H1 (cell line): ENCODE measurements around the gene STXBP6. TPM values are rescaled to one million over a fixed set of nuclear protein-coding genes. Genes with fewer than 3 reads are reported as not detected.

ENCODE experiments used
- CTCF ChIA-PET: fragments of 300-600 bp; sonication (Branson Sonifier 250); formaldehyde crosslinking; loops from one replicate; lab custom pipeline; 2021; ENCODE audit not compliant: partially characterized antibody; lab: Charles Lee
- POLR2A ChIA-PET: fragments of 300-600 bp; sonication (Branson Sonifier 250); formaldehyde crosslinking; loops from one replicate; lab custom pipeline; 2021; ENCODE audit warnings: inconsistent platforms; ENCODE audit not compliant: partially characterized antibody; lab: Charles Lee
- DNase-seq, 2 experiments: peaks; one replicate each; pipeline versions ENCODE4 v3.0.0 to v3.0.0-alpha.2; 2010 to 2022; ENCODE audit warnings: low spot score in 2 of 2, low read depth in 1 of 2, mixed read lengths in 1 of 2
- FAIRE-seq: peaks from 2 replicates; lab custom pipeline; 2011; peaks lifted over from hg19 to GRCh38; lab: Jason Lieb, UNC
- H2AFZ ChIP-seq: 2 replicates; pipeline ENCODE4 v1.8.1; 2012; ENCODE audit warnings: low read length, inconsistent platforms
- H2AK5ac ChIP-seq: 2 replicates; pipeline ENCODE4 v1.6.1; 2013; ENCODE audit warnings: low read depth, low read length
- H2BK120ac ChIP-seq: replicated peaks from 2 replicates; pipeline ENCODE3; 2013; ENCODE audit warnings: low read depth, low read length, inconsistent platforms
- H2BK12ac ChIP-seq: 2 replicates; pipeline ENCODE4 v1.6.1; 2013; ENCODE audit warnings: low read depth, low read length
- H2BK15ac ChIP-seq: 2 replicates; pipeline ENCODE4 v1.6.1; 2013; ENCODE audit warnings: low read length
- H2BK20ac ChIP-seq: 2 replicates; pipeline ENCODE4 v1.6.1; 2013; ENCODE audit warnings: low read length
- H2BK5ac ChIP-seq: 2 replicates; pipeline ENCODE4 v1.6.1; 2013; ENCODE audit warnings: low read depth, low read length
- H3K14ac ChIP-seq: 2 replicates; pipeline ENCODE4 v1.6.1; 2013; ENCODE audit warnings: inconsistent platforms; ENCODE audit not compliant: insufficient read length
- H3K18ac ChIP-seq: 2 replicates; pipeline ENCODE4 v1.6.1; 2013; ENCODE audit warnings: low read length; ENCODE audit errors: extremely low read depth
- H3K23ac ChIP-seq: 2 replicates; pipeline ENCODE4 v1.6.1; 2013; ENCODE audit warnings: inconsistent platforms; ENCODE audit not compliant: insufficient read length
- H3K23me2 ChIP-seq: 2 replicates; pipeline ENCODE4 v1.6.1; 2013; ENCODE audit warnings: low read depth, low read length
- H3K27ac ChIP-seq: 2 replicates; pipeline ENCODE4 v1.6.1; 2011; ENCODE audit warnings: low read depth, low read length, inconsistent platforms
- H3K27me3 ChIP-seq, 4 experiments: replicated peaks in 1 of 4; 1 replicate in 1 of 4; 2 replicates in 3 of 4; pipeline versions ENCODE4 v1.6.1 to v1.8.1; 2011 to 2013; ENCODE audit warnings: low read length in 3 of 4, mild to moderate bottlenecking in 3 of 4, inconsistent platforms in 2 of 4, mixed read lengths in 2 of 4, moderate library complexity in 1 of 4; ENCODE audit not compliant: control insufficient read depth in 3 of 4, insufficient read depth in 3 of 4; ENCODE audit errors: extremely low read depth in 1 of 4
- H3K36me3 ChIP-seq, 4 experiments: 2 replicates each; pipeline versions ENCODE4 v1.6.1 to v1.8.1; 2011 to 2013; ENCODE audit warnings: mild to moderate bottlenecking in 4 of 4, low read length in 3 of 4, moderate library complexity in 2 of 4, control low read depth in 1 of 4, inconsistent platforms in 1 of 4; ENCODE audit not compliant: insufficient read depth in 4 of 4, control insufficient read depth in 2 of 4
- H3K4ac ChIP-seq: replicated peaks from 2 replicates; pipeline ENCODE3; 2013; ENCODE audit warnings: low read length, low read depth, mixed read lengths, inconsistent platforms; ENCODE audit not compliant: insufficient read length
- H3K4me1 ChIP-seq, 4 experiments: replicated peaks in 1 of 4; 1 replicate in 1 of 4; 2 replicates in 3 of 4; pipeline versions ENCODE4 v1.6.1 to v1.8.1; 2011 to 2013; ENCODE audit warnings: low read length in 3 of 4, inconsistent platforms in 2 of 4, mixed read lengths in 1 of 4; ENCODE audit not compliant: insufficient read depth in 4 of 4, control insufficient read depth in 3 of 4
- H3K4me2 ChIP-seq, 2 experiments: 2 replicates each; pipeline versions ENCODE4 v1.6.1 to v1.8.1; 2011 to 2013; ENCODE audit warnings: low read depth in 2 of 2, low read length in 2 of 2, control low read depth in 1 of 2, inconsistent platforms in 1 of 2, mild to moderate bottlenecking in 1 of 2; ENCODE audit not compliant: insufficient read depth in 1 of 2
- H3K4me3 ChIP-seq, 4 experiments: fragments of 200-600, 300-600 bp in 1 of 4; sonication (generic), shearing (Covaris generic), sonication (Bioruptor Twin) in 1 of 4; 2 replicates each; pipeline versions ENCODE4 v1.5.1 to v1.8.1; 2011 to 2016; ENCODE audit warnings: low read length in 4 of 4, low read depth in 3 of 4, control low read depth in 2 of 4, inconsistent platforms in 2 of 4, mild to moderate bottlenecking in 2 of 4, mixed read lengths in 1 of 4, moderate library complexity in 1 of 4; ENCODE audit not compliant: insufficient read depth in 2 of 4; ENCODE audit errors: extremely low read depth in 1 of 4
- H3K56ac ChIP-seq: replicated peaks from 2 replicates; pipeline ENCODE3; 2013; ENCODE audit warnings: low read depth, mild to moderate bottlenecking, mixed read lengths, low read length, inconsistent platforms; ENCODE audit not compliant: insufficient read length
- H3K79me1 ChIP-seq: 2 replicates; pipeline ENCODE4 v1.6.1; 2013; ENCODE audit warnings: low read depth, low read length, control low read depth
- H3K79me2 ChIP-seq, 2 experiments: 2 replicates each; pipeline versions ENCODE4 v1.6.1 to v1.8.1; 2012 to 2013; ENCODE audit warnings: low read length in 2 of 2, mild to moderate bottlenecking in 2 of 2, inconsistent platforms in 1 of 2; ENCODE audit not compliant: insufficient read depth in 2 of 2, control insufficient read depth in 1 of 2
- H3K9ac ChIP-seq, 4 experiments: replicated peaks in 1 of 4; 1 replicate in 1 of 4; 2 replicates in 3 of 4; pipeline versions ENCODE4 v1.6.1 to v1.8.1; 2011 to 2013; ENCODE audit warnings: low read depth in 3 of 4, low read length in 3 of 4, control low read depth in 2 of 4, mild to moderate bottlenecking in 2 of 4, moderate library complexity in 2 of 4, inconsistent platforms in 1 of 4; ENCODE audit errors: extremely low read depth in 1 of 4
- H3K9me3 ChIP-seq, 2 experiments: 2 replicates each; pipeline versions ENCODE4 v1.6.1 to v1.8.1; 2012 to 2013; ENCODE audit warnings: mild to moderate bottlenecking in 2 of 2, moderate library complexity in 2 of 2, control low read depth in 1 of 2, inconsistent platforms in 1 of 2, low read depth in 1 of 2, low read length in 1 of 2, mixed read lengths in 1 of 2; ENCODE audit not compliant: insufficient read depth in 2 of 2
- H4K20me1 ChIP-seq, 2 experiments: replicated peaks in 1 of 2; 2 replicates each; pipeline versions ENCODE3 to v1.8.1; 2011 to 2013; ENCODE audit warnings: inconsistent platforms in 2 of 2, low read length in 2 of 2, mild to moderate bottlenecking in 1 of 2; ENCODE audit not compliant: insufficient read depth in 2 of 2, control insufficient read depth in 1 of 2
- H4K5ac ChIP-seq: 2 replicates; pipeline ENCODE4 v1.6.1; 2013; ENCODE audit warnings: low read length, low read depth, mixed read lengths, inconsistent platforms; ENCODE audit not compliant: insufficient read length
- H4K8ac ChIP-seq: 2 replicates; pipeline ENCODE4 v1.8.0; 2013; ENCODE audit warnings: mild to moderate bottlenecking, moderate library complexity, low read length, inconsistent platforms; ENCODE audit not compliant: insufficient read depth; ENCODE audit errors: extremely low read depth
- H4K91ac ChIP-seq: replicated peaks from 2 replicates; pipeline ENCODE3; 2013; ENCODE audit warnings: low read length, mixed read lengths, inconsistent platforms; ENCODE audit not compliant: insufficient read length
- ATF3 ChIP-seq: IDR thresholded peaks from 2 replicates; pipeline ENCODE4 v1.6.1; 2011; ENCODE audit warnings: low read depth, mild to moderate bottlenecking, low read length; ENCODE audit not compliant: insufficient read depth
- CREB1 ChIP-seq: IDR thresholded peaks from 2 replicates; pipeline ENCODE4 v1.6.1; 2012; ENCODE audit warnings: inconsistent platforms
- CTBP2 ChIP-seq: IDR thresholded peaks from 2 replicates; pipeline ENCODE4 v1.7.0; 2011; ENCODE audit warnings: borderline replicate concordance, mild to moderate bottlenecking, moderate library complexity, mixed read lengths, low read length; ENCODE audit not compliant: insufficient read depth, insufficient read length
- CTCF ChIP-seq, 3 experiments: IDR thresholded peaks; 1 replicate in 2 of 3; 2 replicates in 1 of 3; pipeline versions ENCODE4 v1.5.1 to v1.6.1; 2011; ENCODE audit warnings: low read length in 3 of 3, mild to moderate bottlenecking in 3 of 3, inconsistent platforms in 2 of 3, low read depth in 1 of 3, moderate library complexity in 1 of 3; ENCODE audit not compliant: insufficient read depth in 1 of 3; ENCODE audit errors: control extremely low read depth in 1 of 3
- EGR1 ChIP-seq: IDR thresholded peaks from 2 replicates; pipeline ENCODE4 v1.6.1; 2011; ENCODE audit warnings: low read depth, low read length, borderline replicate concordance
- JUND ChIP-seq: IDR thresholded peaks from 2 replicates; pipeline ENCODE4 v1.6.1; 2011; ENCODE audit warnings: mild to moderate bottlenecking, improper control_type of control experiment, low read length
- MAFK ChIP-seq: IDR thresholded peaks from 2 replicates; pipeline ENCODE4 v1.6.1; 2012; ENCODE audit warnings: low read depth, mild to moderate bottlenecking, improper control_type of control experiment, low read length
- TAF1 ChIP-seq: IDR thresholded peaks from 2 replicates; pipeline ENCODE4 v1.6.1; 2011; ENCODE audit warnings: mild to moderate bottlenecking, low read depth, low read length
- WGBS, 2 experiments: shearing (Covaris generic) in 1 of 2; methylation state at CpG; one replicate each; pipeline versions ENCODE4 v1.1.6 to v1.1.7; 2013 to 2015; ENCODE audit warnings: low lambda C conversion rate in 2 of 2, mixed read lengths in 2 of 2, inconsistent platforms in 1 of 2, low coverage in 1 of 2, missing lambda C conversion rate in 1 of 2; ENCODE audit not compliant: insufficient replicate concordance in 2 of 2, insufficient coverage in 1 of 2, insufficient read length in 1 of 2; ENCODE audit errors: extremely low coverage in 1 of 2, missing lambda C conversion rate in 1 of 2; 5-methylcytosine and 5-hydroxymethylcytosine counted together
- polyA plus RNA-seq, 7 experiments: library from polyadenylated mRNA; depleted of rRNA in 3 of 7; stranded (reverse) in 5 of 7; unstranded in 2 of 7; fragments of >200 nt in 5 of 7; fragments of 200-250 nt in 2 of 7; gene quantifications; 1 replicate in 5 of 7; 2 replicates in 1 of 7; 4 replicates in 1 of 7; pipeline versions ENCODE4 v1.2.1 to v1.2.3, GENCODE V29; 2011 to 2013; ENCODE audit warnings: missing spikeins in 2 of 7, mixed read lengths in 2 of 7
- total RNA-seq: library from RNA; stranded (reverse); fragmentation: NEBNext Ultra II Directional; extraction: Animal tissue kit (Norgen Biotek cat#: 25700); gene quantifications from 2 replicates; pipeline ENCODE4 v1.2.1, GENCODE V29; 2021

The STXBP6 gene
- total and polyA plus RNA-seq, 2 of the 8 experiments (the other 6 are each of a cell fraction or from before 2014, with no cell fraction given): 9.4 to 18.1 TPM

DNA sequence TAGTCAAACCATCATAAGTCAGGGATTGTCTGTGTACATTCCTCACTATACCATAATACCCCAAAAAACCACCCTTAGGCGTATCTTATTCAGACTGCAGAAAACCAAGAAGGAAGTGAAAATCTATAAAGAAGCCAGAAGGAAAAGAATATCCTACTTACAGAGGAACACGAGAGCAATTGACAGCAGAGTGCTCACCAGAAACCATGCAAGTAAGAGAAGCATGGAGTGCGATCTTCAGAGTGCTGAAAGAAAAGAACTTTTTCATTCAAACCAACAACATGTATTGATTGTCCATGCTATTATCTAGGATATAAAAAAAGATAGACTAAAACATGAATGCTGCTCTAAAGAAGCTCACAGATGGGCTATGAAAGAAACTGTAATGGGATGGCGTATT lies 50.8 kb downstream of the STXBP6 start:
- Histone ChIP-seq H4K8ac (no peak overlapping the region), H3K27ac (no peak overlapping the region), H2BK20ac (no peak overlapping the region), H3K4me3 (no peak overlapping the region), H3K23me2 (no peaks in the 10 kb centered on the region), H2AFZ (no peak overlapping the region), H3K79me2 (no peaks in the 10 kb centered on the region; a peak in 1 of 4 replicates), H3K4me2 (no peak overlapping the region), H3K36me3 (no peaks in the 10 kb centered on the region), H4K91ac (no peak overlapping the region), H3K4ac (no peak overlapping the region), H3K9me3 (peaks cover 0 to 2% of the 10 kb centered on the region in 2 experiments; a peak in 1 of 4 replicates), H3K9ac (no peak overlapping the region), H2BK120ac (no peak overlapping the region), H2BK15ac (no peak overlapping the region), H3K4me1 (peaks cover 0 to 2% (median 0%) of the 10 kb centered on the region in 4 experiments; a peak in 1 of 7 replicates), H4K20me1 (no peaks in the 10 kb centered on the region), H2AK5ac (no peak overlapping the region), H3K56ac (no peak overlapping the region), H3K27me3 (no peaks in the 10 kb centered on the region), H2BK5ac (no peak overlapping the region), H3K23ac (no peak overlapping the region), H4K5ac (no peak overlapping the region), H3K18ac (no peak overlapping the region), H3K14ac (no peak overlapping the region), H3K79me1 (peaks cover 3% of the 10 kb centered on the region; the same call in 1 of the 2 replicates), H2BK12ac (no peak overlapping the region)
- TF ChIP-seq CREB1 (no peak), TAF1 (no peak), MAFK (no peak), JUND (no peak), EGR1 (no peak), CTCF (IDR thresholded peaks at IDR 0.05; ENCODE audit: control extremely low read depth in 1 of 3, insufficient read depth in 1 of 3, low read depth in 1 of 3, low read length in 3 of 3) (no peak), CTBP2 (no peak), ATF3 (no peak)
- 93% methylated on average over 4 of the region's 4 CpGs; no CpG with 5 or more reads in 1 of the 2 experiments for WGBS, 2 experiments
- POLR2A ChIA-PET: no interaction called here
- DNase-seq: no peak
- FAIRE-seq: no peak
- CTCF ChIA-PET: no interaction called here
